ENCODE measurements around the gene PKIB. TPM values are rescaled to one million over a fixed set of nuclear protein-coding genes. Genes with fewer than 3 reads are reported as not detected.

PKIB gene
- total RNA-seq, 1 donor from 2014 or later = 74.6 TPM

DNA sequence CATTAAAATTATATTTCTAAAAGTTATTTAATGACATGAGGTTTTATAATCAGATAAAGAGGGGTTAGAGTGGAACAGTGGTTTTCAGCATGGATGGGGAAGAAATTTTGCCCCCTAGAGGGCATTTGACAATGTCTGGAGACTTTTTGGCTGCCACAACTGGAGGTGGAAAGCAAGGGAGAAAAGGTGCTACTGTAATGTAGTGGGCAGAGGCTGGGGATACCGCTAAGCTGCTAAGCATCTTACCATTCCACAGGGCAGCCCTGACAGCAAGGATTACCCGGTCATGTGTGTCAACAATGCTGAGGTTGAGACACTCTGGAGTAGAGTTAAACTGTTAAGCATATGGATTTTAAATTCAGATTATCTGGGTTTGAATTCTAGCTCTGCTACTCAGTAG, 116.4 kb downstream of the PKIB start:
- H3K9me3 ChIP-seq (ENCODE audit: insufficient read depth, low read depth, low read length) = no peaks in the 10 kb centered on the region
- H3K9ac ChIP-seq (ENCODE audit: low read length) = no peak overlapping the region
- peaks cover 4% of the 10 kb centered on the region for H3K36me3 ChIP-seq (ENCODE audit: insufficient read depth, low read length)
- peaks cover 9% of the 10 kb centered on the region for H3K4me1 ChIP-seq (ENCODE audit: insufficient read depth, low read length)
- H3K4me1 Mint-ChIP-seq (ENCODE audit: low read depth, unreplicated experiment) = no peaks in the 10 kb centered on the region
- DNase-seq (ENCODE audit: low read depth) = no peak
- H2AFZ ChIP-seq (ENCODE audit: low read depth, low read length) = peak overlapping the region; percentile 5
- no peaks in the 10 kb centered on the region for H3K27me3 ChIP-seq (ENCODE audit: insufficient read depth, low read length)
- FAIRE-seq = no peak
- H3K79me2 ChIP-seq (ENCODE audit: insufficient read depth, low read length) = no peaks in the 10 kb centered on the region
- no peak overlapping the region for H3K4me2 ChIP-seq (ENCODE audit: low read length)
- no peak overlapping the region for H3K4me3 ChIP-seq (ENCODE audit: insufficient read depth, low read depth, low read length)
- H4K20me1 ChIP-seq (ENCODE audit: insufficient read depth, low read length) = no peaks in the 10 kb centered on the region
- H3K4me3 Mint-ChIP-seq (ENCODE audit: unreplicated experiment) = no peak overlapping the region
- H3K36me3 Mint-ChIP-seq (ENCODE audit: low read depth, unreplicated experiment) = no peaks in the 10 kb centered on the region
- TF ChIP-seq, protein P1, sequence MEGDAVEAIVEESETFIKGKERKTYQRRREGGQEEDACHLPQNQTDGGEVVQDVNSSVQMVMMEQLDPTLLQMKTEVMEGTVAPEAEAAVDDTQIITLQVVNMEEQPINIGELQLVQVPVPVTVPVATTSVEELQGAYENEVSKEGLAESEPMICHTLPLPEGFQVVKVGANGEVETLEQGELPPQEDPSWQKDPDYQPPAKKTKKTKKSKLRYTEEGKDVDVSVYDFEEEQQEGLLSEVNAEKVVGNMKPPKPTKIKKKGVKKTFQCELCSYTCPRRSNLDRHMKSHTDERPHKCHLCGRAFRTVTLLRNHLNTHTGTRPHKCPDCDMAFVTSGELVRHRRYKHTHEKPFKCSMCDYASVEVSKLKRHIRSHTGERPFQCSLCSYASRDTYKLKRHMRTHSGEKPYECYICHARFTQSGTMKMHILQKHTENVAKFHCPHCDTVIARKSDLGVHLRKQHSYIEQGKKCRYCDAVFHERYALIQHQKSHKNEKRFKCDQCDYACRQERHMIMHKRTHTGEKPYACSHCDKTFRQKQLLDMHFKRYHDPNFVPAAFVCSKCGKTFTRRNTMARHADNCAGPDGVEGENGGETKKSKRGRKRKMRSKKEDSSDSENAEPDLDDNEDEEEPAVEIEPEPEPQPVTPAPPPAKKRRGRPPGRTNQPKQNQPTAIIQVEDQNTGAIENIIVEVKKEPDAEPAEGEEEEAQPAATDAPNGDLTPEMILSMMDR (IDR thresholded peaks at IDR 0.05; ENCODE audit: insufficient read depth, low read depth, low read length) = peak; percentile 60
- no peak for TF ChIP-seq EZH2 (IDR thresholded peaks at IDR 0.05; ENCODE audit: insufficient read depth, low read length)
- H3K27ac ChIP-seq (ENCODE audit: low read depth, low read length) = no peak overlapping the region
- H3K27ac Mint-ChIP-seq (ENCODE audit: unreplicated experiment) = no peak overlapping the region
- no peaks in the 10 kb centered on the region for H3K27me3 Mint-ChIP-seq (ENCODE audit: low read depth, unreplicated experiment)
- H3K9me3 Mint-ChIP-seq (ENCODE audit: unreplicated experiment) = no peaks in the 10 kb centered on the region

DNA sequence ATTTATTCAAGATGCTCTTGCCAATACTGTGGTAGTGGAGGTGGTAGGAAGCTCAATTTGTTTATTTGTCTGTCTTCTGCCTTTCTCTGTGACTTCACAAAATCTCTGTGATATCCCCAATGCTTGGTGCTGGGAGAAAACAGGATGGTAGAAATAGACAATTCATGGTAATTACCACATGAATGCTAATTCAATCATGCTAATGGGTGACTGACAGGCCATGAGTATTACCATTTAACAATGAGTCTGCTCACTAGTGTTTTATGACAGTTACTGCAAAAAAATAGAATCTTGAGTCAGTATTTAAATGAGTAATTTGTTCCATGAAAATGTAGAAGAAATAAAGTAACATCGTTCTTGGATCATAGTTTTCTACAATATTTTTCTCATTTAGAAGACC, 117.0 kb downstream of the PKIB start:
- H3K9me3 Mint-ChIP-seq (ENCODE audit: unreplicated experiment) = no peaks in the 10 kb centered on the region
- H3K4me2 ChIP-seq (ENCODE audit: low read length) = no peak overlapping the region
- H3K4me1 Mint-ChIP-seq (ENCODE audit: low read depth, unreplicated experiment) = no peaks in the 10 kb centered on the region
- H3K4me1 ChIP-seq (ENCODE audit: insufficient read depth, low read length) = peaks cover 9% of the 10 kb centered on the region
- H3K4me3 ChIP-seq (ENCODE audit: insufficient read depth, low read depth, low read length) = no peak overlapping the region
- H3K27ac ChIP-seq (ENCODE audit: low read depth, low read length) = no peak overlapping the region
- no peaks in the 10 kb centered on the region for H3K9me3 ChIP-seq (ENCODE audit: insufficient read depth, low read depth, low read length)
- H3K9ac ChIP-seq (ENCODE audit: low read length) = no peak overlapping the region
- no peak overlapping the region for H2AFZ ChIP-seq (ENCODE audit: low read depth, low read length)
- peaks cover 4% of the 10 kb centered on the region for H3K36me3 ChIP-seq (ENCODE audit: insufficient read depth, low read length)
- no peaks in the 10 kb centered on the region for H3K27me3 ChIP-seq (ENCODE audit: insufficient read depth, low read length)
- no peak for DNase-seq (ENCODE audit: low read depth)
- no peaks in the 10 kb centered on the region for H3K36me3 Mint-ChIP-seq (ENCODE audit: low read depth, unreplicated experiment)
- H3K27ac Mint-ChIP-seq (ENCODE audit: unreplicated experiment) = no peak overlapping the region
- H4K20me1 ChIP-seq (ENCODE audit: insufficient read depth, low read length) = no peaks in the 10 kb centered on the region
- no peak overlapping the region for H3K4me3 Mint-ChIP-seq (ENCODE audit: unreplicated experiment)
- no peak for TF ChIP-seq EZH2 (IDR thresholded peaks at IDR 0.05; ENCODE audit: insufficient read depth, low read length)
- TF ChIP-seq, protein P1 (IDR thresholded peaks at IDR 0.05; ENCODE audit: insufficient read depth, low read depth, low read length) = no peak
- FAIRE-seq = no peak
- no peaks in the 10 kb centered on the region for H3K27me3 Mint-ChIP-seq (ENCODE audit: low read depth, unreplicated experiment)
- no peaks in the 10 kb centered on the region for H3K79me2 ChIP-seq (ENCODE audit: insufficient read depth, low read length)

DNA sequence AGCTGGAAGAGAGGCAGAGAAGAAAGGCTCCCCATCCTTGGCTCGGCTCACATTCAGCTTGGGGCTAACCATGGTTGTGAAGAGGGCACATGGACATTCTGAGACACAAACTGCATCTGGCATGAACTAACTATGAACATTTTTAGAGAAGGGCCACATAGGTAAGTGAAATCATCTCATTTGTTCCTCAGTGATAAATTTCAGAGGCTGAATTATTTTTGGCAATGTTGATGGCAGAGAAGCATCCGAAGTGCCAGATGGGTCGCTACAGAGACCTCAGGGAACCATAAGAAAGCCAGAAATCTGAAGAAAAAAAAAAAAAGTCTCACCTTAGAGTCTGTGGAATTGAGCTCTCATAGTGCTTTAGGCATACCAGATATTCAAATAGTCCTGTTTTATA, 120.1 kb downstream of the PKIB start:
- Histone ChIP-seq H3K4me3 (ENCODE audit: insufficient read depth, low read depth, low read length) (no peak overlapping the region), H3K36me3 (ENCODE audit: insufficient read depth, low read length) (no peaks in the 10 kb centered on the region), H4K20me1 (ENCODE audit: insufficient read depth, low read length) (no peaks in the 10 kb centered on the region), H3K9me3 (ENCODE audit: insufficient read depth, low read depth, low read length) (no peaks in the 10 kb centered on the region), H3K4me1 (ENCODE audit: insufficient read depth, low read length) (no peaks in the 10 kb centered on the region), H3K9ac (ENCODE audit: low read length) (no peak overlapping the region), H3K27ac (ENCODE audit: low read depth, low read length) (no peak overlapping the region), H3K27me3 (ENCODE audit: insufficient read depth, low read length) (no peaks in the 10 kb centered on the region), H3K79me2 (ENCODE audit: insufficient read depth, low read length) (no peaks in the 10 kb centered on the region), H2AFZ (ENCODE audit: low read depth, low read length) (no peak overlapping the region), H3K4me2 (ENCODE audit: low read length) (no peak overlapping the region)
- no peak for TF ChIP-seq EZH2 (IDR thresholded peaks at IDR 0.05; ENCODE audit: insufficient read depth, low read length)
- Mint-ChIP-seq H3K9me3 (ENCODE audit: unreplicated experiment) (no peaks in the 10 kb centered on the region), H3K4me1 (ENCODE audit: low read depth, unreplicated experiment) (peaks cover 2% of the 10 kb centered on the region), H3K27me3 (ENCODE audit: low read depth, unreplicated experiment) (no peaks in the 10 kb centered on the region), H3K4me3 (ENCODE audit: unreplicated experiment) (no peak overlapping the region), H3K27ac (ENCODE audit: unreplicated experiment) (no peak overlapping the region), H3K36me3 (ENCODE audit: low read depth, unreplicated experiment) (no peaks in the 10 kb centered on the region)
- DNase-seq (ENCODE audit: low read depth) = no peak
- FAIRE-seq = no peak

Data from astrocyte (in vitro differentiated cells and primary cell).